Adrenal gland (tissue), 5 donors: ENCODE results near the gene ZNF827.

Source experiments
- CTCF ChIP-seq, 6 experiments: fragments of 450-650 bp in 4 of 6; fragments of 200-600 bp in 2 of 6; sonication (generic) in 1 of 6; IDR thresholded peaks; 1 replicate in 5 of 6; 2 replicates in 1 of 6; pipeline versions ENCODE4 v1.5.1 to v1.8.0; 2016 to 2021; ENCODE audit warnings: antibody characterized with exemption in 6 of 6, mild to moderate bottlenecking in 2 of 6, moderate library complexity in 1 of 6
- POLR2A ChIP-seq, 2 donors: fragments of 450-650 bp; IDR thresholded peaks; one replicate each; pipeline ENCODE4 v1.6.1; 2017; ENCODE audit warnings: antibody characterized with exemption in 2 of 2, mild to moderate bottlenecking in 2 of 2, moderate library complexity in 1 of 2
- donor health status: DM: no; HTN: no; CAD: no.

GRCh38 chr4:145936142-145936996, 2.3 kb downstream of the ZNF827 start:
- peak in 4 of 6 experiments; percentile 16 to 41 (median 21) for TF ChIP-seq CTCF (IDR thresholded peaks at IDR 0.05)
- peak in 1 of 2 donors; percentile 63 for TF ChIP-seq POLR2A (IDR thresholded peaks at IDR 0.05)
